Liver (tissue), 9 donors: ENCODE data around the gene DFFB. TPM values are rescaled to one million over a fixed set of nuclear protein-coding genes. Genes with fewer than 3 reads are reported as not detected.

Experiments used
- DNase-seq: peaks from one replicate; pipeline ENCODE4 v3.0.0-alpha.2; 2017; ENCODE audit warnings: low spot score
- H3K27ac ChIP-seq, 2 donors: one replicate each; pipeline ENCODE4 v1.7.0; 2013; ENCODE audit warnings: inconsistent platforms in 2 of 2, low read length in 2 of 2, control low read depth in 1 of 2, low read depth in 1 of 2, mild to moderate bottlenecking in 1 of 2
- H3K27me3 ChIP-seq, 4 donors: one replicate each; pipeline versions ENCODE4 v1.6.1 to v1.7.0; 2013; ENCODE audit warnings: low read length in 3 of 4, inconsistent platforms in 1 of 4, mild to moderate bottlenecking in 1 of 4, moderate library complexity in 1 of 4; ENCODE audit not compliant: control insufficient read depth in 4 of 4, insufficient read depth in 4 of 4
- H3K36me3 ChIP-seq, 4 donors: one replicate each; pipeline versions ENCODE4 v1.6.1 to v1.7.0; 2013; ENCODE audit warnings: low read length in 3 of 4, mild to moderate bottlenecking in 3 of 4, low read depth in 1 of 4, moderate library complexity in 1 of 4; ENCODE audit not compliant: control insufficient read depth in 4 of 4, insufficient read depth in 3 of 4
- H3K4me1 ChIP-seq, 4 donors: one replicate each; pipeline versions ENCODE4 v1.6.1 to v1.7.0; 2013; ENCODE audit warnings: low read length in 3 of 4, mild to moderate bottlenecking in 3 of 4, moderate library complexity in 1 of 4; ENCODE audit not compliant: control insufficient read depth in 4 of 4, insufficient read depth in 4 of 4
- H3K4me3 ChIP-seq, 3 donors: one replicate each; pipeline versions ENCODE4 v1.6.1 to v1.7.0; 2013; ENCODE audit warnings: low read length in 3 of 3, control low read depth in 1 of 3, low read depth in 1 of 3, mild to moderate bottlenecking in 1 of 3
- H3K9ac ChIP-seq, 2 donors: one replicate each; pipeline ENCODE4 v1.7.0; 2013; ENCODE audit warnings: low read length in 2 of 2, mild to moderate bottlenecking in 2 of 2, moderate library complexity in 2 of 2, control low read depth in 1 of 2, low read depth in 1 of 2
- H3K9me3 ChIP-seq, 4 donors: one replicate each; pipeline versions ENCODE4 v1.6.1 to v1.7.0; 2013; ENCODE audit warnings: low read length in 3 of 4; ENCODE audit not compliant: control insufficient read depth in 4 of 4
- ATF3 ChIP-seq: IDR thresholded peaks from 2 replicates; pipeline ENCODE4 v1.6.1; 2016; ENCODE audit warnings: antibody characterized with exemption
- CTCF ChIP-seq: fragments of 150-350 bp; IDR thresholded peaks from 2 replicates; pipeline ENCODE4 v1.5.1; 2017; ENCODE audit warnings: improper control_type of control experiment, low read depth, low read length; ENCODE audit not compliant: missing input control
- EGR1 ChIP-seq, 2 donors: IDR thresholded peaks; 2 replicates each; pipeline ENCODE4 v1.6.1; 2016 to 2018; ENCODE audit warnings: antibody characterized with exemption in 2 of 2, low read depth in 2 of 2
- FOXA1 ChIP-seq: IDR thresholded peaks from 2 replicates; pipeline ENCODE4 v1.6.1; 2016; ENCODE audit warnings: antibody characterized with exemption
- FOXA2 ChIP-seq: IDR thresholded peaks from 2 replicates; pipeline ENCODE4 v1.6.1; 2016; ENCODE audit warnings: antibody characterized with exemption
- GABPA ChIP-seq, 2 donors: IDR thresholded peaks in 1 of 2; conservative IDR thresholded peaks in 1 of 2; 2 replicates each; pipeline ENCODE4 v1.6.1; 2016; ENCODE audit warnings: antibody characterized with exemption in 2 of 2, mild to moderate bottlenecking in 1 of 2, moderate library complexity in 1 of 2
- HNF4A ChIP-seq, 2 donors: conservative IDR thresholded peaks; 2 replicates each; pipeline ENCODE4 v1.6.1; 2016; ENCODE audit warnings: antibody characterized with exemption in 2 of 2, mild to moderate bottlenecking in 2 of 2
- HNF4G ChIP-seq: IDR thresholded peaks from 2 replicates; pipeline ENCODE4 v1.6.1; 2016; ENCODE audit warnings: antibody characterized with exemption
- JUND ChIP-seq, 2 donors: IDR thresholded peaks; 2 replicates each; pipeline ENCODE4 v1.6.1; 2016; ENCODE audit warnings: antibody characterized with exemption in 2 of 2
- MAX ChIP-seq: IDR thresholded peaks from 2 replicates; pipeline ENCODE4 v1.6.1; 2016; ENCODE audit warnings: antibody characterized with exemption
- NR2F2 ChIP-seq: IDR thresholded peaks from 2 replicates; pipeline ENCODE4 v1.6.1; 2016; ENCODE audit warnings: antibody characterized with exemption
- RAD21 ChIP-seq, 2 donors: IDR thresholded peaks; 2 replicates each; pipeline ENCODE4 v1.6.1; 2016; ENCODE audit warnings: antibody characterized with exemption in 2 of 2, mild to moderate bottlenecking in 2 of 2
- REST ChIP-seq: IDR thresholded peaks from 2 replicates; pipeline ENCODE4 v1.6.1; 2016; ENCODE audit warnings: antibody characterized with exemption, mild to moderate bottlenecking
- RXRA ChIP-seq, 2 donors: IDR thresholded peaks; 2 replicates each; pipeline ENCODE4 v1.6.1; 2017 to 2018; ENCODE audit warnings: antibody characterized with exemption in 2 of 2, mild to moderate bottlenecking in 1 of 2
- SP1 ChIP-seq: IDR thresholded peaks from 2 replicates; pipeline ENCODE4 v1.6.1; 2018; ENCODE audit warnings: antibody characterized with exemption, mild to moderate bottlenecking
- TAF1 ChIP-seq: conservative IDR thresholded peaks from 2 replicates; pipeline ENCODE4 v1.6.1; 2016; ENCODE audit warnings: antibody characterized with exemption, mild to moderate bottlenecking
- YY1 ChIP-seq: IDR thresholded peaks from 2 replicates; pipeline ENCODE4 v1.6.1; 2016; ENCODE audit warnings: antibody characterized with exemption, mild to moderate bottlenecking
- ZBTB33 ChIP-seq: IDR thresholded peaks from 2 replicates; pipeline ENCODE4 v1.6.1; 2016; ENCODE audit warnings: antibody characterized with exemption
- WGBS: extraction: QIAGEN DNeasy Blood & Tissue Kit; methylation state at CpG from one replicate; pipeline ENCODE4 v1.1.7; 2013; 5-methylcytosine and 5-hydroxymethylcytosine counted together
- polyA plus RNA-seq, 2 donors: library from polyadenylated mRNA; stranded (reverse) in 1 of 2; unstranded in 1 of 2; fragments of 200-250 nt in 1 of 2; fragments of >200 nt in 1 of 2; fragmentation: Nextera tagmentation in 1 of 2; extraction: Ambion mirVana in 1 of 2; gene quantifications; one replicate each; pipeline versions ENCODE4 v1.2.1 to v1.2.3, GENCODE V29; 2013 to 2015
- total RNA-seq, 2 donors: library from RNA; depleted of rRNA; stranded (reverse); fragments of >200 nt; gene quantifications; one replicate each; pipeline ENCODE4 v1.2.3, GENCODE V29; 2014
- donor health status: healthy.
- donor health status: healthy.
- donor health status: healthy.
- donor health status: healthy.
- donor health status: healthy.

DFFB gene
- total RNA-seq: 1 to 10 TPM; 4.2 to 6.1 TPM
- 1 to 10 TPM in 1 of 2 donors, under 1 TPM in 1; 0.92 to 1.6 TPM for polyA plus RNA-seq

GRCh38 chr1:3856923-3857790 is at the start of gene DFFB, which contains the start of gene CEP104:
DFFB (plus strand) TSS chr1:3857476; CDS start chr1:3857604, 128 bp downstream.
CEP104 (minus strand) TSS chr1:3857211; CDS start chr1:3852407, 4,804 bp downstream.
- H3K27me3 ChIP-seq: no peaks in the 10 kb centered on the region
- peak within 1 kb of the TSS; percentile 70 to 76 for H3K27ac ChIP-seq
- DNase-seq: peak; percentile 94
- peak within 1 kb of the TSS; percentile 91 to 98 (median 93) for H3K4me3 ChIP-seq
- no peaks in the 10 kb centered on the region for H3K36me3 ChIP-seq
- WGBS: under 1% methylated on average over 73 of the region's 73 CpGs
- peaks cover 17 to 20% (median 19%) of the 10 kb centered on the region in 4 donors for H3K4me1 ChIP-seq
- TF ChIP-seq SP1 (peak; percentile 54), RAD21 (IDR thresholded peaks at IDR 0.05) (peak; percentile 67 to 71), RXRA (IDR thresholded peaks at IDR 0.05) (peak; percentile 35 to 46), REST (peak; percentile 24), MAX (peak; percentile 75), HNF4A (conservative IDR thresholded peaks at IDR 0.05) (peak in 1 of 2 donors; percentile 17), EGR1 (IDR thresholded peaks at IDR 0.05; ENCODE audit: low read depth in 2 of 2) (no peak), CTCF (peak; percentile 22), JUND (IDR thresholded peaks at IDR 0.05) (no peak), YY1 (peak; percentile 85), GABPA (IDR thresholded peaks at IDR 0.05 in 1 of 2, conservative IDR thresholded peaks at IDR 0.05 in 1 of 2) (peak in 1 of 2 donors; percentile 83), FOXA1 (no peak), HNF4G (no peak), NR2F2 (no peak), TAF1 (no peak)
- H3K9me3 ChIP-seq: no peaks in the 10 kb centered on the region
- H3K9ac ChIP-seq: peak within 1 kb of the TSS; percentile 42 to 75

- Histone ChIP-seq H3K36me3 (no peaks in the 10 kb centered on the region), H3K4me1 (no peaks in the 10 kb centered on the region), H3K9me3 (no peaks in the 10 kb centered on the region), H3K27ac (no peak overlapping the region), H3K9ac (no peak overlapping the region), H3K4me3 (no peak overlapping the region), H3K27me3 (peaks cover 0 to 4% (median 0%) of the 10 kb centered on the region in 4 donors)
- WGBS: 84% methylated on average over 5 of the region's 5 CpGs
- DNase-seq: no peak
- no peak for TF ChIP-seq ATF3
- no peak for TF ChIP-seq TAF1
- TF ChIP-seq GABPA (IDR thresholded peaks at IDR 0.05 in 1 of 2, conservative IDR thresholded peaks at IDR 0.05 in 1 of 2): no peak
- no peak for TF ChIP-seq FOXA2
- TF ChIP-seq EGR1 (IDR thresholded peaks at IDR 0.05; ENCODE audit: low read depth in 2 of 2): no peak
- no peak for TF ChIP-seq YY1
- no peak for TF ChIP-seq HNF4A (conservative IDR thresholded peaks at IDR 0.05)
- TF ChIP-seq ZBTB33: no peak
- TF ChIP-seq MAX: no peak
- TF ChIP-seq NR2F2: no peak
- TF ChIP-seq FOXA1: no peak
- TF ChIP-seq HNF4G: no peak
- no peak for TF ChIP-seq JUND (IDR thresholded peaks at IDR 0.05)
- no peak for TF ChIP-seq RXRA (IDR thresholded peaks at IDR 0.05)
- TF ChIP-seq SP1: no peak
- no peak for TF ChIP-seq RAD21 (IDR thresholded peaks at IDR 0.05)
- no peak for TF ChIP-seq CTCF
Measured at GRCh38 chr1:3807769-3808168, 49.5 kb upstream of the DFFB start.
